ENCODE data around the gene CRADD.

CRADD gene

DNA sequence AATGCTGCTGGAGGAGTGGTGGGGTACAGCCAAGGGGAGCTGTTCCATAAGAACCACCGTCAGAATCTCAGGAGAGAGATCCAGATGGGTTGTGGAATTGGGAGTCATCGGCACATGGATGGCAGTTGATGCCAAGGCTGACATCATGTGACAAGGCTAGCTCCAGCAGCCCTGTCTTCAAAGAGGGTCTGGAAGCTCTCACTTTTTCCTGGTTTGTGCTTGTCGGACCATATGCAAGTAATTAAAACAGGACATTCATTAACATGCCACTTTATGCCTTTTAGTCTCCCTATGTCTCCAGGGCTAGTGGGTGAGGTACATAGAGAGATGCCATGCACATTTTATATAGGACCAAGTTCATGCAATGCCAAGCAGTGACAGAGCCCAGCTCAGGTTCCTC, 211.8 kb downstream of the CRADD start:
- no peak for DNase-seq (ENCODE audit: low read depth)
- H3K4me3 ChIP-seq (ENCODE audit: low read length): no peak overlapping the region
- TF ChIP-seq, protein P1, sequence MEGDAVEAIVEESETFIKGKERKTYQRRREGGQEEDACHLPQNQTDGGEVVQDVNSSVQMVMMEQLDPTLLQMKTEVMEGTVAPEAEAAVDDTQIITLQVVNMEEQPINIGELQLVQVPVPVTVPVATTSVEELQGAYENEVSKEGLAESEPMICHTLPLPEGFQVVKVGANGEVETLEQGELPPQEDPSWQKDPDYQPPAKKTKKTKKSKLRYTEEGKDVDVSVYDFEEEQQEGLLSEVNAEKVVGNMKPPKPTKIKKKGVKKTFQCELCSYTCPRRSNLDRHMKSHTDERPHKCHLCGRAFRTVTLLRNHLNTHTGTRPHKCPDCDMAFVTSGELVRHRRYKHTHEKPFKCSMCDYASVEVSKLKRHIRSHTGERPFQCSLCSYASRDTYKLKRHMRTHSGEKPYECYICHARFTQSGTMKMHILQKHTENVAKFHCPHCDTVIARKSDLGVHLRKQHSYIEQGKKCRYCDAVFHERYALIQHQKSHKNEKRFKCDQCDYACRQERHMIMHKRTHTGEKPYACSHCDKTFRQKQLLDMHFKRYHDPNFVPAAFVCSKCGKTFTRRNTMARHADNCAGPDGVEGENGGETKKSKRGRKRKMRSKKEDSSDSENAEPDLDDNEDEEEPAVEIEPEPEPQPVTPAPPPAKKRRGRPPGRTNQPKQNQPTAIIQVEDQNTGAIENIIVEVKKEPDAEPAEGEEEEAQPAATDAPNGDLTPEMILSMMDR (conservative IDR thresholded peaks at IDR 0.05; ENCODE audit: low read depth, low read length): no peak

DNA sequence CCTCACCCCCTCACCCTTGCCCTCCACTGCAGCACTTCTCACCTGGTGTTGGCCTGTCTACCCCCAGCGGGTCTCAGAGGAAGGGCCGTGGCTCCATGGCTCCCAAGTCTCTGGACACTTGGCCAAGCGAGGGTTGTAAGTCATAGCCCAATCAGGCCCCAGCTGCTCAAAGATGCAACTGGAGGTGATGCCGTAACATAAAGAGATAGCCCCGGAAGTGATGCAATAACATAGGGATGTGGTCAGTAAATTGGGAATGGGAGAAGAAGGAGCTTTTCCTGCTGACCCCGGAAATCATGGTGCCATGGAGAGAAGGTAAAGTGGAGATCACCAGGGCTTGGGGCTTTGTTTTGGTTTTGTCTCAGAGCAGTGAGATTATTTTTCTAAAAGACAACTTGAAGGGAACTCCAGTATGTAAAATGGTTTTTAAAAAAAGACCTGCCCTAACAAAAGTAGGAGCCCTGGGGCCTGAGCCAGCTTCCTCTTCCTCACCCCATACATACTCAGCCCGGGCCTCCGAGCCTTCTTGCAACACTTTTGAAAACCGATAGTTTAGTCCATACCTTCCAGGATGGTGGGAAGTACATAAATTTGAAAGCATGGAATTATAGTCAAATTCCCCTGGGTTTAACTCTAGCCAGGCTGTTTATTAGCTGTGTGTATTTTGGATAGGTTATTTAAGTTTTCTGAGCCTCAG, 212.5 kb downstream of the CRADD start:
- no peak for DNase-seq (ENCODE audit: low read depth)
- no peak overlapping the region for H3K4me3 ChIP-seq (ENCODE audit: low read length)
- TF ChIP-seq, protein P1 (conservative IDR thresholded peaks at IDR 0.05; ENCODE audit: low read depth, low read length): no peak

DNA sequence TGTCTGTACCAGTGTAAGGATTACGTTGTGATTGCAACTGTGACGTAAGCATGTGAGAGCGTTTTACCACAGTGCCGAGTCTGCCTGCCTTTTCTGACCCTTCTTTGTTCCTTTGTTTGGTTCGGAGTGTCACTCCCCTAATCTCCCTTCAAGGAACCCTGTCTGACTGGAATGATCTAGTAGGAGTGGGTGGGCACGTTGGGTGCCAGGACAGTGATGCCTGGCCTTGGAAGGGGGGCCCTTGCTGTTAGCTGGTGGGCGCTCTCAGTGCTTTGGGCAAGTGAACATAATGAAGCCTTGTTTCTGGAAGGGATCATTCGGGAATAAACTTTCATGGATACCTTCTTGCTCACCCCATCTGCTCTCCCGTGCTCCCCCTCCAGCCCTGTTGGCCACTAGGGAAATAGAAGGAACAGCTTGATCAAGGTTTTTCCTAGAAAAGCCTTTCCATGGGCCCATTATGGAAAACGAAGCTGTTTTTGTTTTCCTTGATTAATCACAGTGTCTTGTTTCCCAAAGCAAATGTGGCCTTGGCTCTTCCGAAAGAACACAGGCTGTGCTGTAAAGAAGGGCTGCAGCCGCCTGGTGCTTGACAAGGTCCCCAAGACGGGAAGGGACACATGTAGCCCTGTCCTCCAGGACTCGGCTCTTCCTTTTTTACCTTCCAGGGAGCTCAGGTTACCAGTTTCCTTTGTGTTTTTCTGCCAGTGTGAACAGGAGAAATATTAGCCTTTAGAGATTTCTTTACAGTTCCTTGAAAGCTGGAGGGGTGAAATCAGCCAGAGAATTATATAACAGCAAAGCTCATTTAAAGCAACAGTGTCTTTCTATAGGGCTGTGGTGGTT, 215.5 kb downstream of the CRADD start:
- peak; percentile 81 for DNase-seq (ENCODE audit: low read depth)
- no peak overlapping the region for H3K4me3 ChIP-seq (ENCODE audit: low read length)
- TF ChIP-seq, protein P1 (conservative IDR thresholded peaks at IDR 0.05; ENCODE audit: low read depth, low read length): no peak

DNA sequence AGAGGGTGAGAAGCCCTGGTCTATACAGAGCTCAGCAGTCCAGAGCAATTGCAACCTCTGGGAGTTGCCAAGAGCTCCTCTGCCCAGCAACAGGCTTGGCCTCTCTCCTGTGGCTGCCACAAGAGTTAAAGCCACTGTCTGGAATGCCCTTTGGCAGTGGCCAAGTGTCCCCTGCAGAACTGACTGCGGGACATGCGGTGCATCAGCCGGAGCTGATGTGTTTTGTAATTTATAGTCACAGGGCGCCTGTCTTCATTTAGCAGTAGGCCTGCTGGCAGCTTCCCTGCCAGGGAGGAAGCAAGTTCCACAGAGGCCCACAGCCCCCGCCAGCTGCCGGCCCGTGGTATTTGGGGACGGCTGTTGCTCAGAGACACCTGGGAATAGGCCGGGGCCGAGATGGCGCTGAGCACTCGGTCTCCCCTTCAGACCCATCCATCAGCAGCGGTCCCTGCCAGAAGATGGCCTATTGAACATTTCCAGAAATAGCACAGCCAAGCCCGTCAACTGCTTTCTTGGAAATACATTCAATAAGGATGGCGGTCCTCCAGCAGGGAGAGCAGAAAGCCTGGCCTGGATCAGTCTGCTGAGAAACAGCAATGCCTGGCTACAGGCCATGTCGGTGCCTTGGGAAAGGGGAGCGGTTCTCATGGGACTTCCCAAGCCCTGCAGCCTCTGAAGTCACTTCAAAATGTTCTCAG, 217.4 kb downstream of the CRADD start:
- H3K4me3 ChIP-seq (ENCODE audit: low read length): no peak overlapping the region
- TF ChIP-seq, protein P1 (conservative IDR thresholded peaks at IDR 0.05; ENCODE audit: low read depth, low read length): no peak
- no peak for DNase-seq (ENCODE audit: low read depth)

DNA sequence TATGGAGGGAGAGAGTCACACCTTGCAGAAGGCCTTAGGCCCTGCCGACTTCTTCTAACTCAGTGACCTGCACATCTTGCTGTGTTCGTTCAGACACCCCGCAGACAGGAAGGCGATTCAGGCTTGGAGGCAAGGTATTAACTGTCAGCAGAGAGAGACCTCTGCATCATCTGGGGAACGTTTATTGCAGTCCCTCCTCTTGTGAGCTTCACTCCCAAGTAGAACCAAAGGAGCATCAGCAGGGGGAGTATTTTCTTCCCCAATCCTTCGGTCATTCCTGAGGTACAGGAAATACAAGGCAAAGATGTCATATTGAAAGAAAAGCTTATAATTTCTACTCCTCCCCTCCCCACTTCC, 217.9 kb downstream of the CRADD start:
- TF ChIP-seq, protein P1 (conservative IDR thresholded peaks at IDR 0.05; ENCODE audit: low read depth, low read length): peak; percentile 13
- H3K4me3 ChIP-seq (ENCODE audit: low read length): no peak overlapping the region

DNA sequence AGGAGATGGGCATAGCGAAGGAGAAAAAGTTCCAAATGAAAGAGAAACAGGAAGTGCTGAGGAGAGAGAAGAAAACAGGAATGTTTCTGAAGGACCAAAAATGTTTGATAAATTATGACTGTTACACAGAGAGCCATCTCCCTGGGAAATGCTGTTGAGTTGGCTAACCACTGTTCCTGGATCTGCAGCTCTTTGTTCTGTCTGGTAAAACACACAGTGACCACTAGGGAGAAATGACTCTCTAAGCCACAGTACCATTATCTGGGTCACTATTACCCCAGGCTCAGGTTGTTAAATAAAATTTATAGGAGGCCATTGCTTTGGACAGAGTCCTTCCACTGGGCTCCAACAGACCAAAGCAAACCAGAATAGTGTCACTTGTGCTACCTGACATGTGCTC, 219.3 kb downstream of the CRADD start:
- DNase-seq (ENCODE audit: low read depth): no peak
- no peak overlapping the region for H3K4me3 ChIP-seq (ENCODE audit: low read length)
- TF ChIP-seq, protein P1 (conservative IDR thresholded peaks at IDR 0.05; ENCODE audit: low read depth, low read length): peak; percentile 26

More for the DNA sequence above, 217.9 kb downstream of the CRADD start:
- DNase-seq (ENCODE audit: low read depth): no peak
